Adrenal gland (tissue), 12 donors: ENCODE results near the gene FABP6. TPM values are rescaled to one million over a fixed set of nuclear protein-coding genes. Genes with fewer than 3 reads are reported as not detected.

Experiments
- DNase-seq, 7 donors: peaks; one replicate each; pipeline ENCODE4 v3.0.0-alpha.2; 2019 to 2020
- H3K27ac ChIP-seq, 5 donors: fragments of 200-600 bp; sonication (generic) in 4 of 5; 1 replicate in 3 of 5; 2 replicates in 2 of 5; pipeline versions ENCODE4 v1.5.1 to v1.8.0; 2016 to 2020; ENCODE audit warnings: mild to moderate bottlenecking in 1 of 5
- H3K27me3 ChIP-seq: fragments of 200-600 bp; 2 replicates; pipeline ENCODE4 v1.8.0; 2021
- H3K36me3 ChIP-seq, 2 donors: fragments of 200-600 bp; replicated peaks in 1 of 2; 1 replicate in 1 of 2; 2 replicates in 1 of 2; pipeline versions ENCODE4 v1.5.1 to v1.8.0; 2018 to 2022
- H3K4me1 ChIP-seq, 2 donors: fragments of 200-600 bp; replicated peaks in 1 of 2; 1 replicate in 1 of 2; 2 replicates in 1 of 2; pipeline versions ENCODE4 v1.5.1 to v1.8.0; 2018 to 2021
- H3K4me3 ChIP-seq, 4 donors: fragments of 200-600 bp; sonication (generic) in 3 of 4; one replicate each; pipeline ENCODE4 v1.5.1; 2016 to 2018
- H3K9me3 ChIP-seq, 3 donors: fragments of 200-600 bp; sonication (generic) in 1 of 3; replicated peaks in 1 of 3; 1 replicate in 2 of 3; 2 replicates in 1 of 3; pipeline versions ENCODE4 v1.5.1 to v1.8.0; 2016 to 2021
- POLR2A ChIP-seq, 2 donors: fragments of 450-650 bp; IDR thresholded peaks; one replicate each; pipeline ENCODE4 v1.6.1; 2017; ENCODE audit warnings: antibody characterized with exemption in 2 of 2, mild to moderate bottlenecking in 2 of 2, moderate library complexity in 1 of 2
- WGBS, 4 donors: extraction: QIAGEN DNeasy Blood & Tissue Kit in 2 of 4; methylation state at CpG; one replicate each; pipeline versions ENCODE4 v1.1.5 to v1.1.7; 2013 to 2017; 5-methylcytosine and 5-hydroxymethylcytosine counted together
- intact Hi-C, 2 donors: fragments of 100-400 bp; cut with DNase I; formaldehyde crosslinking; loops; one replicate each; pipeline versions ENCODE4 v1.14.1 to v1.15.0; 2022 to 2023
- polyA plus RNA-seq, 3 donors: library from polyadenylated mRNA; stranded (reverse); fragments of 200-250 nt in 2 of 3; fragments of 350-450 nt in 1 of 3; fragmentation: Illumina TruSeq in 1 of 3; extraction: RNeasy Lipid Tissue Mini Kit (QIAGEN cat#74804) in 1 of 3; gene quantifications; one replicate each; pipeline ENCODE4 v1.2.3, GENCODE V29; 2013 to 2014
- total RNA-seq, 9 donors: library from RNA; depleted of rRNA in 4 of 9; stranded (reverse); fragments of >200 nt in 4 of 9; fragments of 120-200 nt in 1 of 9; fragmentation: NEBNext Ultra II Directional in 1 of 9; extraction: Animal tissue kit (Norgen Biotek cat#: 25700) in 1 of 9; gene quantifications; one replicate each; pipeline versions ENCODE4 v1.1.0 to v1.2.4, GENCODE V29; 2013 to 2023
- TF ChIP-seq, protein P1 (sequence below), 6 experiments: fragments of 450-650 bp in 4 of 6; fragments of 200-600 bp in 2 of 6; sonication (generic) in 1 of 6; IDR thresholded peaks; 1 replicate in 5 of 6; 2 replicates in 1 of 6; pipeline versions ENCODE4 v1.5.1 to v1.8.0; 2016 to 2021; ENCODE audit warnings: antibody characterized with exemption in 6 of 6, mild to moderate bottlenecking in 2 of 6, moderate library complexity in 1 of 6
- donor health status: healthy with polysubstance abuse.
- donor health status: Bipolar disorder and iron deficiency.
- donor health status: DM: yes; HTN: yes; CAD: no.
- donor health status: DM: no; HTN: no; CAD: no.
- donor health status: DM: no; HTN: no; CAD: no.
- donor health status: DM: yes; HTN: yes; CAD: no.

Gene FABP6
- total and polyA plus RNA-seq, 12 donors, result 0.39 to 29.4 (median 9.4) TPM; not detected in 1

DNA sequence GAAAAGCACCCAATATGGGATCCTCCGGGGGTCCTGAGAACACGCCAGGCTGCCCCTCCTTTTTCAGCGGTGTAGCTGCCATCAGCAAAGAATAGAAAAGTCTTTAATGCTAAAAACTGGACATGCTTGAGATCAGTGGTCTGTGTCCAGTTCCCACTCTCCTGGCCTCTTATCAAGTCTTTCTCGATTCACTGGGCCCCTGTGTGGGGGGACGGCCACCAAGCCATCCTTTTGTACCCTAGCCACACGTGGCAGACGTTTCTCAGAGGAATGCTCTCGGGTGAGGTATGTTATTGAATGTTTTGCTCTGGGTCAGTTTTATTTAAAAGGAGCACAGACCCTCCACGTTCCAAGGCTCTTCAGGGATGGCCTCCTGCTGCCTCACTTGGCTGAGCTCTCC, 23.6 kb downstream of the FABP6 start:
- no peaks in the 10 kb centered on the region for H3K27me3 ChIP-seq
- no peaks in the 10 kb centered on the region for H3K9me3 ChIP-seq
- no peak for DNase-seq
- H3K36me3 ChIP-seq, result peaks cover 0 to 4% of the 10 kb centered on the region in 2 donors
- no peak overlapping the region for H3K27ac ChIP-seq
- WGBS, 4 donors, result 87 to 94% (median 88%) methylated on average over 9 of the region's 9 CpGs
- H3K4me1 ChIP-seq, result no peaks in the 10 kb centered on the region
- no peak overlapping the region for H3K4me3 ChIP-seq
- TF ChIP-seq, protein P1, sequence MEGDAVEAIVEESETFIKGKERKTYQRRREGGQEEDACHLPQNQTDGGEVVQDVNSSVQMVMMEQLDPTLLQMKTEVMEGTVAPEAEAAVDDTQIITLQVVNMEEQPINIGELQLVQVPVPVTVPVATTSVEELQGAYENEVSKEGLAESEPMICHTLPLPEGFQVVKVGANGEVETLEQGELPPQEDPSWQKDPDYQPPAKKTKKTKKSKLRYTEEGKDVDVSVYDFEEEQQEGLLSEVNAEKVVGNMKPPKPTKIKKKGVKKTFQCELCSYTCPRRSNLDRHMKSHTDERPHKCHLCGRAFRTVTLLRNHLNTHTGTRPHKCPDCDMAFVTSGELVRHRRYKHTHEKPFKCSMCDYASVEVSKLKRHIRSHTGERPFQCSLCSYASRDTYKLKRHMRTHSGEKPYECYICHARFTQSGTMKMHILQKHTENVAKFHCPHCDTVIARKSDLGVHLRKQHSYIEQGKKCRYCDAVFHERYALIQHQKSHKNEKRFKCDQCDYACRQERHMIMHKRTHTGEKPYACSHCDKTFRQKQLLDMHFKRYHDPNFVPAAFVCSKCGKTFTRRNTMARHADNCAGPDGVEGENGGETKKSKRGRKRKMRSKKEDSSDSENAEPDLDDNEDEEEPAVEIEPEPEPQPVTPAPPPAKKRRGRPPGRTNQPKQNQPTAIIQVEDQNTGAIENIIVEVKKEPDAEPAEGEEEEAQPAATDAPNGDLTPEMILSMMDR (IDR thresholded peaks at IDR 0.05), result no peak
- no peak for TF ChIP-seq POLR2A (IDR thresholded peaks at IDR 0.05)
- intact Hi-C loops, result no loop called here

DNA sequence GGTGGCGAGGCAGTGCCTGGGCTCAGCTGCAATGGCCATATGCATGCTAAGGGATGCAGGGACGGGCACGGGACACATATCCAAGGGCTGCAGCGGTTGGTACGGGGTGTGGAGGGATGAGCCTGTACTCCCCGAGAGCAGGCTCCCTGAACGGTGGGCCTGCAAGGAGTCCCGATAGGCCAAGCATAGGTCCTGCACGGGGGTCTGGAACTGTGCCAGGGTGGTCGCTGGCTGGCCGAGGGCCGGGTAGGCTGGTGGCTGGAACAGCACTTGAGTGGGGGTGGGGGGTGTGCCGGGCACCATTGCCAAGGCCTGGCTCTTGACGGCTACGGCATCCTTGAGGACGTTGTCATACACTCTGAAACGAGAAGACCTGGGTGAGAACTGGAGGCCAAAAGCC, 24.1 kb downstream of the FABP6 start:
- Histone ChIP-seq H3K9me3 (no peaks in the 10 kb centered on the region), H3K4me1 (no peaks in the 10 kb centered on the region), H3K36me3 (peaks cover 0 to 4% of the 10 kb centered on the region in 2 donors), H3K27me3 (no peaks in the 10 kb centered on the region), H3K4me3 (no peak overlapping the region), H3K27ac (no peak overlapping the region)
- intact Hi-C loops, result no loop called here
- no peak for DNase-seq
- TF ChIP-seq, protein P1 (IDR thresholded peaks at IDR 0.05), result no peak
- TF ChIP-seq POLR2A (IDR thresholded peaks at IDR 0.05), result no peak
- 80 to 89% (median 87%) methylated on average over 10 to 17 of the region's 17 CpGs for WGBS, 4 donors

DNA sequence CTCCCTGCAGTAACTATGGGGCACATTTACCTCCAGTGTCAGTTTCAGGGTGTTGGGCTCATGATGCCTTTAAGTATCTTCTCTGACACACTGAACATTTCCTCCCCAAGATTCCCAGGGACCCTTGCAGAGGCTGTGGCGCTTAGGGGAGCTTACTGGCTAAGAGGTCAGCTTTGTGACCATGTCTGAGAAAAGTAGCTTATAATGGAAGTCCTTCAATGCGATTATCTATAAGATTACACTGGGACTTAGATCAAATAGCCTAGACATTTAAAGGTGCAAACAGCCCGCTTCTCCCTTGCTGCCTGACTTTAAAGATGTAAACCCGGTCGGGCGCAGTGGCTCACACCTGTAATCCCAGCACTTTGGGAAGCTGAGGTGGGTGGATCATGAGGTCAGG, 25.4 kb downstream of the FABP6 start:
- TF ChIP-seq POLR2A (IDR thresholded peaks at IDR 0.05), result no peak
- TF ChIP-seq, protein P1 (IDR thresholded peaks at IDR 0.05), result no peak
- intact Hi-C loops, result no loop called here
- no peaks in the 10 kb centered on the region for H3K27me3 ChIP-seq
- 93 to 96% (median 94%) methylated on average over 6 of the region's 6 CpGs for WGBS, 4 donors
- H3K36me3 ChIP-seq, result peaks cover 0 to 4% of the 10 kb centered on the region in 2 donors
- no peak overlapping the region for H3K27ac ChIP-seq
- no peak for DNase-seq
- no peaks in the 10 kb centered on the region for H3K4me1 ChIP-seq
- H3K9me3 ChIP-seq, result no peaks in the 10 kb centered on the region
- H3K4me3 ChIP-seq, result no peak overlapping the region

DNA sequence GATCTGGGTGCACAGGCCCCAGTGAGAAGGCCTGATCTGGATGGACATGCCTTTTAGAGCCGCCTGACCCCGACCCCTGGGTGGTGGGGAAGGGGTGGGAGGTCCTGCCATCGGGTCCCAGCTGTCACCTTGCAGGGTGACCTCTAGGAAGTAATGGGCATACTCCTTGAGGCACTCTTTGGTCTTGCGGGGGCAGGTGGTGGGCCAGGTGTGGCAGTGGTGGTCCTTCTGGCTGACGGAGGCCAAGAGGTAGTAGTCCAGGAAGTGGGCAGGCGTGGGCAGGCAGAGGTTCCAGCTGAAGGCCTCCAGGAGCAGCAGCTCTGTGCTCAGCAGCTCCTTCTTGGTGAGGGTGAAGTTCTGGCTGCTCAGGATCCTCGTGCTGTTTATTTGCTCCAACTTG, 30.0 kb downstream of the FABP6 start:
- no peak for DNase-seq
- intact Hi-C loops, result no loop called here
- peaks cover 0 to 13% of the 10 kb centered on the region in 2 donors for H3K4me1 ChIP-seq
- H3K9me3 ChIP-seq, result no peaks in the 10 kb centered on the region
- H3K27me3 ChIP-seq, result no peaks in the 10 kb centered on the region
- TF ChIP-seq POLR2A (IDR thresholded peaks at IDR 0.05), result no peak
- TF ChIP-seq, protein P1 (IDR thresholded peaks at IDR 0.05), result no peak
- WGBS, 4 donors, result 82 to 91% (median 87%) methylated on average over 4 to 7 of the region's 7 CpGs
- H3K36me3 ChIP-seq, result peaks cover 0 to 4% of the 10 kb centered on the region in 2 donors
- H3K27ac ChIP-seq, result no peak overlapping the region
- no peak overlapping the region for H3K4me3 ChIP-seq
